ENCODE measurements around the gene A1BG. TPM values are rescaled to one million over a fixed set of nuclear protein-coding genes. Genes with fewer than 3 reads are reported as not detected.

Gene A1BG
- total RNA-seq, 2 donors from 2014 or later: 1.9 to 10.0 TPM

GRCh38 chr19:58385313-58385890, 32.1 kb upstream of the A1BG start:
- H3K27ac ChIP-seq: peak overlapping the region; percentile 94 to 99
- no peaks in the 10 kb centered on the region for H3K27me3 ChIP-seq (replicated peaks; ENCODE audit: insufficient read depth)
- peak overlapping the region; percentile 78 for H3K4me3 ChIP-seq
- ATAC-seq (ENCODE audit: insufficient number of reproducible peaks, low FRiP score, low read depth) (no peak), DNase-seq (ENCODE audit: low spot score) (no peak)
- peaks cover 5% of the 10 kb centered on the region for H3K36me3 ChIP-seq
- H3K4me1 ChIP-seq (ENCODE audit: control insufficient read depth in 1 of 2, low read depth in 2 of 2): peaks cover 18 to 37% of the 10 kb centered on the region in 2 donors
- no peaks in the 10 kb centered on the region for H3K9me3 ChIP-seq
- TF ChIP-seq CTCF (IDR thresholded peaks at IDR 0.05): no peak

GRCh38 chr19:58382997-58383603, 29.8 kb upstream of the A1BG start:
- TF ChIP-seq CTCF (IDR thresholded peaks at IDR 0.05): no peak
- ATAC-seq (ENCODE audit: insufficient number of reproducible peaks, low FRiP score, low read depth) (no peak), DNase-seq (ENCODE audit: low spot score) (no peak)
- Histone ChIP-seq H3K27ac (no peak overlapping the region), H3K27me3 (replicated peaks; ENCODE audit: insufficient read depth) (no peaks in the 10 kb centered on the region), H3K4me1 (ENCODE audit: control insufficient read depth in 1 of 2, low read depth in 2 of 2) (peaks cover 26 to 36% of the 10 kb centered on the region in 2 donors), H3K9me3 (no peaks in the 10 kb centered on the region), H3K4me3 (no peak overlapping the region), H3K36me3 (no peaks in the 10 kb centered on the region)

- no peak for ATAC-seq (ENCODE audit: insufficient number of reproducible peaks, low FRiP score, low read depth)
- no peaks in the 10 kb centered on the region for H3K36me3 ChIP-seq
- peak overlapping the region; percentile 83 for H3K4me3 ChIP-seq
These were observed 28.3 kb upstream of the A1BG start for GRCh38 chr19:58381460-58382212.

GRCh38 chr19:58380662-58381459, 27.6 kb upstream of the A1BG start, which contains the start of gene ZNF837:
ZNF837 (minus strand) TSS chr19:58381030; CDS start chr19:58369332, 11,698 bp downstream.
- H3K36me3 ChIP-seq: no peaks in the 10 kb centered on the region
- peak within 1 kb of the TSS; percentile 79 to 81 for H3K27ac ChIP-seq
- ATAC-seq (ENCODE audit: insufficient number of reproducible peaks, low FRiP score, low read depth) (peak; percentile 98), DNase-seq (ENCODE audit: low spot score) (peak; percentile 92)
- TF ChIP-seq CTCF (IDR thresholded peaks at IDR 0.05): no peak
- H3K4me1 ChIP-seq (ENCODE audit: control insufficient read depth in 1 of 2, low read depth in 2 of 2): peaks cover 16 to 24% of the 10 kb centered on the region in 2 donors
- H3K4me3 ChIP-seq: peak within 1 kb of the TSS; percentile 83
- H3K27me3 ChIP-seq (replicated peaks; ENCODE audit: insufficient read depth): no peaks in the 10 kb centered on the region
- no peaks in the 10 kb centered on the region for H3K9me3 ChIP-seq

More at GRCh38 chr19:58381460-58382212, 28.3 kb upstream of the A1BG start:
- H3K27me3 ChIP-seq (replicated peaks; ENCODE audit: insufficient read depth): no peaks in the 10 kb centered on the region
- no peak for TF ChIP-seq CTCF (IDR thresholded peaks at IDR 0.05)
- H3K9me3 ChIP-seq: no peaks in the 10 kb centered on the region
- H3K4me1 ChIP-seq (ENCODE audit: control insufficient read depth in 1 of 2, low read depth in 2 of 2): peaks cover 20 to 30% of the 10 kb centered on the region in 2 donors
- DNase-seq (ENCODE audit: low spot score): no peak
- H3K27ac ChIP-seq: peak overlapping the region; percentile 79 to 81
